ENCODE measurements around the gene TRABD2B.
A peak's percentile ranks its signal among the peaks of the same experiment; 100 is the strongest.

Gene TRABD2B

GRCh38 chr1:47972864-47973432 lies 24.2 kb downstream of the TRABD2B start:
- no peak for DNase-seq (ENCODE audit: low read depth)
- H3K4me3 ChIP-seq (ENCODE audit: control insufficient read depth, low read depth, low read length) = no peak overlapping the region
- TF ChIP-seq, protein P1, sequence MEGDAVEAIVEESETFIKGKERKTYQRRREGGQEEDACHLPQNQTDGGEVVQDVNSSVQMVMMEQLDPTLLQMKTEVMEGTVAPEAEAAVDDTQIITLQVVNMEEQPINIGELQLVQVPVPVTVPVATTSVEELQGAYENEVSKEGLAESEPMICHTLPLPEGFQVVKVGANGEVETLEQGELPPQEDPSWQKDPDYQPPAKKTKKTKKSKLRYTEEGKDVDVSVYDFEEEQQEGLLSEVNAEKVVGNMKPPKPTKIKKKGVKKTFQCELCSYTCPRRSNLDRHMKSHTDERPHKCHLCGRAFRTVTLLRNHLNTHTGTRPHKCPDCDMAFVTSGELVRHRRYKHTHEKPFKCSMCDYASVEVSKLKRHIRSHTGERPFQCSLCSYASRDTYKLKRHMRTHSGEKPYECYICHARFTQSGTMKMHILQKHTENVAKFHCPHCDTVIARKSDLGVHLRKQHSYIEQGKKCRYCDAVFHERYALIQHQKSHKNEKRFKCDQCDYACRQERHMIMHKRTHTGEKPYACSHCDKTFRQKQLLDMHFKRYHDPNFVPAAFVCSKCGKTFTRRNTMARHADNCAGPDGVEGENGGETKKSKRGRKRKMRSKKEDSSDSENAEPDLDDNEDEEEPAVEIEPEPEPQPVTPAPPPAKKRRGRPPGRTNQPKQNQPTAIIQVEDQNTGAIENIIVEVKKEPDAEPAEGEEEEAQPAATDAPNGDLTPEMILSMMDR (conservative IDR thresholded peaks at IDR 0.05; ENCODE audit: control insufficient read depth, insufficient read depth, low read depth, low read length) = peak; percentile 34

- DNase-seq (ENCODE audit: low read depth) = no peak
- TF ChIP-seq, protein P1 (conservative IDR thresholded peaks at IDR 0.05; ENCODE audit: control insufficient read depth, insufficient read depth, low read depth, low read length) = no peak
- no peak overlapping the region for H3K4me3 ChIP-seq (ENCODE audit: control insufficient read depth, low read depth, low read length)
These were observed 25.6 kb downstream of the TRABD2B start for GRCh38 chr1:47971385-47972160.

- no peak overlapping the region for H3K4me3 ChIP-seq (ENCODE audit: control insufficient read depth, low read depth, low read length)
- TF ChIP-seq, protein P1 (conservative IDR thresholded peaks at IDR 0.05; ENCODE audit: control insufficient read depth, insufficient read depth, low read depth, low read length) = no peak
- DNase-seq (ENCODE audit: low read depth) = no peak
These were observed 26.3 kb downstream of the TRABD2B start for GRCh38 chr1:47970882-47971281.

DNA sequence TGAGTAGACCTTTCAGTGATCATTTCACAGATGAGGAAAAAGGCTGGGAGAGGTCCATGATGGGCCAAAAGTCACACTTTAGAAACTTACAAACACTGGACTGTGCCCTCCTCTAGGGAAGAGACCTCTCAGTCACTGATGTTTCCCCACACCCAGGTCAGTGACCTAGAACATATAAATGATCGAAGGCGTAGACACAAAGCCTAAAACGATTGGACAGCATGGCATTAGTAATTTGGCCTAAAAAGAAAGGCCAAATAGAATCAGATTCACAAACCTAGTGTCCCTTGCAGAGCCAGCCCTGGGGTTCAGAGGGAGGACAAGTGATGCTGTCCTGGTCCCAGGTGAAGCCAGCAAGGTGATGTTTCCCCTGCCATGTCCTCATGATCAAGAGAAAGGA lies 27.7 kb downstream of the TRABD2B start:
- TF ChIP-seq, protein P1 (conservative IDR thresholded peaks at IDR 0.05; ENCODE audit: control insufficient read depth, insufficient read depth, low read depth, low read length) = no peak
- DNase-seq (ENCODE audit: low read depth) = no peak
- H3K4me3 ChIP-seq (ENCODE audit: control insufficient read depth, low read depth, low read length) = no peak overlapping the region

GRCh38 chr1:47968556-47968888 lies 28.7 kb downstream of the TRABD2B start:
- TF ChIP-seq, protein P1 (conservative IDR thresholded peaks at IDR 0.05; ENCODE audit: control insufficient read depth, insufficient read depth, low read depth, low read length) = no peak
- DNase-seq (ENCODE audit: low read depth) = no peak
- H3K4me3 ChIP-seq (ENCODE audit: control insufficient read depth, low read depth, low read length) = no peak overlapping the region

GRCh38 chr1:47967864-47968555 lies 29.2 kb downstream of the TRABD2B start:
- H3K4me3 ChIP-seq (ENCODE audit: control insufficient read depth, low read depth, low read length) = no peak overlapping the region
- TF ChIP-seq, protein P1 (conservative IDR thresholded peaks at IDR 0.05; ENCODE audit: control insufficient read depth, insufficient read depth, low read depth, low read length) = no peak
- DNase-seq (ENCODE audit: low read depth) = no peak
